Transverse colon (tissue), 4 donors: ENCODE measurements around the gene GPR158. TPM values are rescaled to one million over a fixed set of nuclear protein-coding genes. Genes with fewer than 3 reads are reported as not detected.

Source experiments
- DNase-seq: peaks from one replicate; pipeline ENCODE4 v3.0.0-alpha.2; 2019
- H3K27ac ChIP-seq, 4 donors: fragments of 200-600 bp; sonication (generic); 2 replicates each; pipeline ENCODE4 v1.5.1; 2016 to 2018; ENCODE audit warnings: inconsistent platforms in 4 of 4
- H3K27me3 ChIP-seq: fragments of 200-600 bp; sonication (generic); 2 replicates; pipeline ENCODE4 v1.5.1; 2017; ENCODE audit warnings: inconsistent platforms
- H3K36me3 ChIP-seq, 4 donors: fragments of 200-600 bp; sonication (generic); 2 replicates each; pipeline ENCODE4 v1.5.1; 2017 to 2019; ENCODE audit warnings: inconsistent platforms in 4 of 4
- H3K4me1 ChIP-seq, 4 donors: fragments of 200-600 bp; sonication (generic); 2 replicates each; pipeline ENCODE4 v1.5.1; 2017 to 2020; ENCODE audit warnings: inconsistent platforms in 4 of 4
- H3K4me3 ChIP-seq, 4 donors: fragments of 200-600 bp; sonication (generic); 1 replicate in 1 of 4; 2 replicates in 3 of 4; pipeline versions ENCODE4 v1.5.1 to v1.6.1; 2017 to 2019; ENCODE audit warnings: inconsistent platforms in 4 of 4
- H3K9me3 ChIP-seq, 2 donors: fragments of 200-600 bp; sonication (generic); 2 replicates each; pipeline ENCODE4 v1.5.1; 2017 to 2019; ENCODE audit warnings: inconsistent platforms in 2 of 2
- EP300 ChIP-seq: sonication (generic); formaldehyde crosslinking; IDR thresholded peaks from one replicate; pipeline ENCODE4 v1.6.1; 2017; ENCODE audit warnings: antibody characterized with exemption, low read depth
- POLR2A ChIP-seq: fragments of 450-650 bp; IDR thresholded peaks from one replicate; pipeline ENCODE4 v1.6.1; 2016; ENCODE audit warnings: antibody characterized with exemption, mild to moderate bottlenecking, moderate library complexity
- POLR2AphosphoS5 ChIP-seq, 3 donors: sonication (generic); formaldehyde crosslinking; IDR thresholded peaks; one replicate each; pipeline ENCODE4 v1.6.1; 2016; ENCODE audit warnings: antibody characterized with exemption in 3 of 3
- WGBS, 2 donors: methylation state at CpG; one replicate each; pipeline ENCODE4 v1.1.5; 2018; ENCODE audit warnings: low coverage in 1 of 2; 5-methylcytosine and 5-hydroxymethylcytosine counted together
- in situ Hi-C, 4 donors: fragments of 200-750 bp; cut with MboI; loops; one replicate each; pipeline versions ENCODE4 v1.15.0 to v1.15.1; 2017; ENCODE audit warnings: low sequenced_read_pairs in 3 of 4, low pct_ligation_motif_present in 1 of 4, low pct_unique_long_range_greater_than_20kb in 1 of 4
- intact Hi-C: fragments of 100-400 bp; cut with DNase I; formaldehyde crosslinking; loops from one replicate; pipeline ENCODE4 v1.15.1; 2023; ENCODE audit warnings: low total_unique reads
- total RNA-seq, 4 donors: library from RNA; depleted of rRNA; stranded (reverse); fragments of >200 nt; gene quantifications; one replicate each; pipeline ENCODE4 v1.1.0, GENCODE V29; 2016
- TF ChIP-seq, protein P1 (sequence below), 5 experiments: fragments of 200-600 bp in 3 of 5; fragments of 450-650 bp in 2 of 5; sonication (generic) in 3 of 5; IDR thresholded peaks; 1 replicate in 2 of 5; 2 replicates in 3 of 5; pipeline ENCODE4 v1.5.1; 2016 to 2017; ENCODE audit warnings: antibody characterized with exemption in 5 of 5, inconsistent platforms in 3 of 5, mild to moderate bottlenecking in 2 of 5, moderate library complexity in 1 of 5

The GPR158 gene
- under 1 TPM in 2 of 4 donors, not detected in 2; 0.16 to 0.27 TPM for total RNA-seq

DNA sequence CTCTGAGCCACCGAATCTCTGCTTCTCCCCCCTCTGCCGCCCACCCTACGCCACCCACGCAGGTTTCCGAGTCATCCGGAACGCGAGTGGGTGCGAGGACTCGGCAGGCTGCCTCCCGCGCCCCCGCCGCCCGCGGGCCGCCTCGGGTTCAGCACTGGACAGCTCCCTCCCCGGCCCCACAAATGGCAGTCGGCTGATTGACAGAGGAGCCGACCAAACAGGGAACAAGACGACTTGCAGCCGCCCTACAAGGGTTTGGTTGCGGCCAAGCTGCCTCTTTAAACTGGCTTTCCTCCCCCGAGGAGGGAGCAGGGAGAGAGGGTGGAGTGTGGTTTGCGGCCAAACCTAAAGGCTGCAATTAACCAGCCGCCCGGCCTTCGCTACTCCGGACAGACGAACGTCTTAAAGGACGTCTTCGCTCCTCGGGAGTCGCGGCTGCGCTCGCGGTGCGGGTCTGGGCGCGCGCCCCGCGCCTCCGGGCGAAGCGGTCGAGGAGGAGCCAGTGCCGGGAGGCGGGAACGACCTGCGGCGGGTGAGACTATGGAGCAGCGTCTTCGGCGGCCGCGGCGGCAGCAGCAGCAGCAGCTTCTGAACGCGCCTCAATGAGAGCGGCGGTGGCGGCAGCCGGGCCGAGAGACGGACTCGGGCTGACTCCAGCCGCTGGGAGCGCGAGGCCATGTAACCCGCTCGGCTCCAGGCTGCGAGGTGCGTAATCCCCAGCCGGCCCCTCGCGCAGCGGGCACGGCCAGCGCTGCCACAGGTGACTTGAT is at the start of gene GPR158:
Gene GPR158, plus strand, starts transcription at position 541 of the 770 bp plus-strand sequence. CDS start 420 bp downstream, outside the sequence.
- peaks cover 59% of the 10 kb centered on the region for H3K27me3 ChIP-seq
- in situ Hi-C loops (no loop called here), intact Hi-C loops (no loop called here)
- no peaks in the 10 kb centered on the region for H3K9me3 ChIP-seq
- peak within 1 kb of the TSS; percentile 18 to 57 (median 38) for H3K4me3 ChIP-seq
- no peaks in the 10 kb centered on the region for H3K36me3 ChIP-seq
- peak within 1 kb of the TSS in 2 of 4 donors; percentile 8 to 34 for H3K27ac ChIP-seq
- peak; percentile 86 for DNase-seq
- 17% methylated on average over 70 of the region's 83 CpGs; no CpG with 5 or more reads in 1 of the 2 donors for WGBS, 2 donors
- peak; percentile 16 to 35 (median 31) for TF ChIP-seq POLR2AphosphoS5 (IDR thresholded peaks at IDR 0.05)
- no peak for TF ChIP-seq POLR2A
- H3K4me1 ChIP-seq: peaks cover 8 to 22% (median 16%) of the 10 kb centered on the region in 4 donors

DNA sequence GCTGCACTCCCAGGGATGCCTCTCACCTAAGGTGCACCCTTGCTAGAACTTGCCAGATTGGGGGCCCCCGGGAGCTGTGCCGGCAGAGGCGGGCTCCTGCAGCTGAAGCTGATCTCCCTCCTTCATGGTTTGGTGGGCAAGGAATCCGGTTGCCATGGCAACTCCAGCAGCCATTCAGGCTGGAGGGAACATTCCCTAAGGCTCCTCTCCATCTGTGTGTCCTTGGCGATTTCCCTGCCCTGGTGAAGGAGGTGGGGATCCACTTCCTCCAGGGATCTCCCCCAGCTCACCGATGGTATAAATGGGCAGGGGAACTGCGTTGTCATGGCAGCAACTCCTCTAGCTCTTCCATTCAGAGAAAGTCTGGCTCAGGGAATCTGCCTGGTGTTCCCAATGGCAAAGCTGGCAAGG is 49.6 kb upstream of the GPR158 start:
- intact Hi-C loops: no loop called here
- Histone ChIP-seq H3K27ac (no peak overlapping the region), H3K36me3 (no peaks in the 10 kb centered on the region), H3K4me3 (no peak overlapping the region), H3K4me1 (no peaks in the 10 kb centered on the region), H3K9me3 (no peaks in the 10 kb centered on the region), H3K27me3 (no peaks in the 10 kb centered on the region)
- TF ChIP-seq EP300 (no peak), POLR2A (no peak), POLR2AphosphoS5 (IDR thresholded peaks at IDR 0.05) (no peak)
- TF ChIP-seq, protein P1, sequence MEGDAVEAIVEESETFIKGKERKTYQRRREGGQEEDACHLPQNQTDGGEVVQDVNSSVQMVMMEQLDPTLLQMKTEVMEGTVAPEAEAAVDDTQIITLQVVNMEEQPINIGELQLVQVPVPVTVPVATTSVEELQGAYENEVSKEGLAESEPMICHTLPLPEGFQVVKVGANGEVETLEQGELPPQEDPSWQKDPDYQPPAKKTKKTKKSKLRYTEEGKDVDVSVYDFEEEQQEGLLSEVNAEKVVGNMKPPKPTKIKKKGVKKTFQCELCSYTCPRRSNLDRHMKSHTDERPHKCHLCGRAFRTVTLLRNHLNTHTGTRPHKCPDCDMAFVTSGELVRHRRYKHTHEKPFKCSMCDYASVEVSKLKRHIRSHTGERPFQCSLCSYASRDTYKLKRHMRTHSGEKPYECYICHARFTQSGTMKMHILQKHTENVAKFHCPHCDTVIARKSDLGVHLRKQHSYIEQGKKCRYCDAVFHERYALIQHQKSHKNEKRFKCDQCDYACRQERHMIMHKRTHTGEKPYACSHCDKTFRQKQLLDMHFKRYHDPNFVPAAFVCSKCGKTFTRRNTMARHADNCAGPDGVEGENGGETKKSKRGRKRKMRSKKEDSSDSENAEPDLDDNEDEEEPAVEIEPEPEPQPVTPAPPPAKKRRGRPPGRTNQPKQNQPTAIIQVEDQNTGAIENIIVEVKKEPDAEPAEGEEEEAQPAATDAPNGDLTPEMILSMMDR (IDR thresholded peaks at IDR 0.05): no peak
- in situ Hi-C loops: no loop called here
- WGBS, 2 donors: 76% methylated on average over 4 of the region's 7 CpGs; no CpG with 5 or more reads in 1 of the 2 donors
- DNase-seq: no peak

GRCh38 chr10:25129592-25129991 is 45.2 kb upstream of the GPR158 start:
- in situ Hi-C loops (no loop called here), intact Hi-C loops (no loop called here)
- Histone ChIP-seq H3K9me3 (no peaks in the 10 kb centered on the region), H3K4me3 (no peak overlapping the region), H3K27me3 (no peaks in the 10 kb centered on the region), H3K27ac (no peak overlapping the region), H3K36me3 (no peaks in the 10 kb centered on the region), H3K4me1 (no peaks in the 10 kb centered on the region)
- 44 to 63% methylated on average over 3 to 4 of the region's 4 CpGs for WGBS, 2 donors
- no peak for DNase-seq
- TF ChIP-seq, protein P1 (IDR thresholded peaks at IDR 0.05): no peak
- TF ChIP-seq EP300 (no peak), POLR2A (no peak), POLR2AphosphoS5 (IDR thresholded peaks at IDR 0.05) (no peak)

DNA sequence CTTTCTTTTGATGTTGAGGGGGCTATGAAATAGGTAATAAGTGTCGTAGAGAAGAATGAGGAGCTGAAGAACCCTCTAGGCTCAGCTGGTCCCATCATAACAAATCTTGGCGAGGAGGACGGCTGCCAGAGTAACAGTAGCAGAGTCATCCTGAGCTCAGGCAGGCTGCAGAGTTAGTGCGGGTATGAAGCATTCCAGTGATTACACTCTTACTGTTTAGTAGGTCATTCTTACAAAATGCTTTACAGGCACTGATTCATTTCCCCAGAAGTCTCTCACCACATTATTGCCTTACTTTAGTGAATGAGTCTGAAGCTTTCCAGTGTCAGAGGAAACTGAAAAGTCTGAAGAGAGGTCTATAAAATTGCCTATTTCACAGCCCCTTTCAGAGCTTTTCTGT is 43.9 kb upstream of the GPR158 start:
- H3K27ac ChIP-seq: no peak overlapping the region
- intact Hi-C loops: no loop called here
- H3K9me3 ChIP-seq: no peaks in the 10 kb centered on the region
- in situ Hi-C loops: no loop called here
- H3K27me3 ChIP-seq: no peaks in the 10 kb centered on the region
- no peak for TF ChIP-seq EP300
- no peak for TF ChIP-seq POLR2A
- TF ChIP-seq POLR2AphosphoS5 (IDR thresholded peaks at IDR 0.05): no peak
- TF ChIP-seq, protein P1 (IDR thresholded peaks at IDR 0.05): no peak
- H3K4me1 ChIP-seq: no peaks in the 10 kb centered on the region
- no peak for DNase-seq
- no peaks in the 10 kb centered on the region for H3K36me3 ChIP-seq
- no peak overlapping the region for H3K4me3 ChIP-seq
- 81 to 94% methylated on average over 3 to 4 of the region's 4 CpGs for WGBS, 2 donors
